GM19099 (cell line): ENCODE measurements around the gene TPRN.
A peak's percentile ranks its signal among the peaks of the same experiment; 100 is the strongest.

Experiments
- POLR2A ChIP-seq: IDR thresholded peaks from 3 replicates; pipeline ENCODE4 v1.6.1; 2011; ENCODE audit warnings: low read depth; ENCODE audit not compliant: insufficient read length; ENCODE audit errors: extremely low read depth

Gene TPRN

DNA sequence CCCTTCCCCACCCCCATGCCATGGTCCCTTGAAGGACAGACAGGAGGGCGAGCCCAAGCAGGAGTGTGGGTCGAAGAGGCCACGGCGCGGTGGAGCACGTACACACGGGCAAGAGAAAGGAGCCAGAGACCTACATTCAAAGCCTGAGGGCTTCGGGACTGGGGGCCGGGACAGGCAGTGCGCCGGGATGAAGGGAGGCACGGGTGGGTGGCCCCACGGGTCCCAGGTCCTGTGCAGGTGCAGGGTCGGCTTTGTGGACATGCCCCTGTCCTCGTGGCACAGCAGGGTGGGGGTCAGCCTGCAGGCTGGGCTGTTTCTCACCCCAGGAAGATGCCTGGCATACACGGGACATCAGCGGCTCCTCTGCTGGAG is 40.5 kb downstream of the TPRN start:
- TF ChIP-seq POLR2A: no peak

DNA sequence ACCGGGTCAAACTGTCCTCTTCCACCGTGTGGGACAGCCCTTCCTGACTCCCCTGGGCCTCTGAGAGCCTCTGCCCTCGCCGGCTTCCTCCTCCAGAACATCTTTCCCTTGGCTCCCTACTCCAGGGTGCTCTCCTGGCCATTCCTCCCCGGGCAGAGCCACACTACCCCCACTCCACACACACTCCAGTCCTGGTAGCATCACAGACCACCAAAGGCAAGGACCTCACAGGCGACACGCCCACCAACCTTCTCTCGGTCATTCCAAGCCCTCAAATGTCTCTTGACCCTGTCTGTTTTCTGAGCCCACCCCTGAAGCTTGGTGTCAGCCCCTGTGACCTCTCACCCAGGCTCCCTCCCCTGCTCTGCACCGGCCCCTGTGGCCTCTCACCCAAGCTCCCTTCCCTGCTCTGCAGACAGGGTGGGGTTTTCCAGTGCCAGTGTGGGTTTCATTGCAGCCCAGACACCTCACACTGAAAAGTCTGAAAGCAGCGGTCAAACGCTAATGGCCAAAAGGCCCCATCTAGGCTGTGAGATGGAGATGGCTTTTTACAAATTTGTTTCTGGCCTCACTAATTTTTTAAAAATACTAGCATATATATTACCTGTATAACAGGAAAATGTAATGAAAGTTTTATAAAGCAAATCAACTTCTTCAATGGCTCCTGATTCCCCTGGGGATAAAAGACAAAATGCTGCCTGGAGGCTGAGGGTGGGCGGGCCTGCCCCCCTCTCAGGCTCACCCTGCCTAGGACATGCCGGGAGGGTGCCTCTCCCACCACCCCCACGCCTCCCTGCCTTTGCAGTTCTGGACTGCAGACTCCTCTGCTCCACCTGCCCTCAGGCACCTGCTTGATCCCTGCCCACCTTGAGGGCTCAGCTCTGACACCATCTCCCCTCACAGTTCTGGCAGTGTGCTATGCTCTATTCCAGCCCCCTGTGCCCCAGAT is 41.2 kb downstream of the TPRN start:
- no peak for TF ChIP-seq POLR2A

DNA sequence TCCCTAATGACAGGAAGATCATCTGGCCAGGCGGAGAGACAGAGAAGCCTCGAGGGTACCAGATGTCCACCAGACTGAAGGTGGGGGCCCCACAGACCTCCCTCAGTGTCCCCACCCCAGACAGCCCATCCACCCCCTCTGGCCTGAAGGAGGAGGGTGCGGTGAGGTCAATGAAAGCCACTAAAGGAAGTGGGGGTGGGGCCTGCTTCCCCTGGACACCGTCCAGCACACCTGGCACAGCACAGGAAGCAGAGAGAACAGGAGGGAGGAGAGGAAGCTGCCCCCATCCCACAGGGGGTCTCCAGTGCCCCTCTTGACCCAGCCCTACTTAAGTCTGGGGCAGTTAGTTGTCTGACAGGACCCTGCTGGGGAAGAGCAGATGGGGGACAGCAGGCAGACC is 41.9 kb downstream of the TPRN start:
- no peak for TF ChIP-seq POLR2A

DNA sequence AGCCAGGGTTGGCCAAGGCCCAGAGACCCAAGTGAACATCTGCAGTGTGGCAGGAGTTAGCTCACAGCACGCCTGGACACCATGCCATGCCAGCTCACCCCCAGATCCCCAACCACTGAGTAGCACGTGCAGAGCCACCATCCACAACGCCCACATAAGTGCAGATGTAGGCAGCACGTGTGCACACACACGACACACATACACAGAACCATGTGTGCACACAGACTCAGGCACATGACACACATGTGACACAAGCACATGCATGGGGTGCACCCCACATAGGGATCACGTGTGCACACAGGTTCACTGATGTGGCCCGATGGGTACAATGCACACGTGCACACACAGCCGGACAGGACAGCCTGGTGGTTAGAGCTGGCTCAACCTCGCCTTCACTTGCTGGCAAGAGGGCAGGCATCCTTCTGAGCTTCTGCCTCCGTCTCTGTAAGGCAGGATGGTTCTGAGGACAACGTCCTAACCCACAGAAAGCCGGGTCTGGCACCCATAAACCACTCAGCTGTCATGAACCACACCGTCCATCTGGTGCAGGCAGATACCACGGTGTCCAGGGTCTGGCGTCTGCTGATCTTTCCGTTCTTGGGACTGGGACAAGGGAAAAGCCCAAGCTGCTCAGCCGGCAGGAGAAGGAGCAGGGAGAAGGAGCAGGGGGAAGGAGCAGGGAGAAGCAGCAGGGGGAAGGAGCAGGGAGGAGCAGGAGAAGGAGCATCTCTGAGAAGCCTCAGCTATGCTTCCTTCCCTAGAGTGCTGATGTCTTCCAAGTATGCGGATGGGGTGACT is 42.7 kb downstream of the TPRN start:
- no peak for TF ChIP-seq POLR2A

DNA sequence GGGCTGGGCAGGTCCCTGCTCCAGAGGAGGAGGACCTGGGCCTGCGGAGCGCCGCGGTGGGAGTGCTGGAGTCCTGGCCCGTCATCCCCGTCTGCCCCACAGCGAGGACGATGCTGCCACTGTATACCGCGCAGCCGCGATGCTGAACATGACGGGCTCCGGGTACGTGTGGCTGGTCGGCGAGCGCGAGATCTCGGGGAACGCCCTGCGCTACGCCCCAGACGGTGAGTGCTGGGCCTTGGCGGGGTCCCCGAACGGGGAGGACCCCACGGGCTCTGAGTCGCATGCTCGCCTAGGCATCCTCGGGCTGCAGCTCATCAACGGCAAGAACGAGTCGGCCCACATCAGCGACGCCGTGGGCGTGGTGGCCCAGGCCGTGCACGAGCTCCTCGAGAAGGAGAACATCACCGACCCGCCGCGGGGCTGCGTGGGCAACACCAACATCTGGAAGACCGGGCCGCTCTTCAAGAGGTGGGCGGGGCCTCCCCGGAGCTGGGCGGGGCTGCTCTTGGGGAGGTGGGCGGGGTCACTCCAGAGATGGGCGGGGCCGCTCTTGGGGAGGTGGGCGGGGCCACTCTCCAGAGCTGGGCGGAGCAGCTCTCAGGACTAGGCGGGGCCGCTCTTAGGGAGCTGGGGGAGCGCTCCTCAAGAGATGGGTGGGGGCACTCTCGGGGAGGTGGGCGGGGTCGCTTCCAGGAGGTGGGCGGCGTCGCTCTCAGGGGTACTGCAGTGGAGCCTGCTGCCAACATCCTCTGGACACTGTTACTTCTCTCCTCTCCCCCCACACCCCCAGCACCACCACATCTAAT is 43.8 kb downstream of the TPRN start:
- peak; percentile 49 for TF ChIP-seq POLR2A

DNA sequence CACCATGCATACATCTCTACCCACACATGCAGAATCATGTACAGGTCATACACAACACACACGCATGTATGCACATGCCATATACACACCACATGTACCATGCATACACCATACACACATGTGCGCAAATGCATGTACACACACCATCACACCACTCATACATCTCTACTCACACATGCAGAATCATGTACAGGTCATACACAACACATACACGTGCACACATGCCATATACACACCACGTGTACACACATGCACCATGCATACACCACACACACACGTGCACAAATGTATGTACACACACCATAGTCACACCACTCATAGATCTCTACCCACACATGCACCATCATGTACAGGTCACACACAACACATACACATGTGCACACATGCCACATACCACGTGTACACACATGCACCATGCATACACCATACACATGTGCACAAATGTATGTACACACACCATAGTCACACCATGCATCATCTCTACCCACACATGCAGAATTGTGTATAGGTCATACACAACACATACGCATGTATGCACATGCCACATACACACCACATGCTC is 47.6 kb downstream of the TPRN start:
- no peak for TF ChIP-seq POLR2A

DNA sequence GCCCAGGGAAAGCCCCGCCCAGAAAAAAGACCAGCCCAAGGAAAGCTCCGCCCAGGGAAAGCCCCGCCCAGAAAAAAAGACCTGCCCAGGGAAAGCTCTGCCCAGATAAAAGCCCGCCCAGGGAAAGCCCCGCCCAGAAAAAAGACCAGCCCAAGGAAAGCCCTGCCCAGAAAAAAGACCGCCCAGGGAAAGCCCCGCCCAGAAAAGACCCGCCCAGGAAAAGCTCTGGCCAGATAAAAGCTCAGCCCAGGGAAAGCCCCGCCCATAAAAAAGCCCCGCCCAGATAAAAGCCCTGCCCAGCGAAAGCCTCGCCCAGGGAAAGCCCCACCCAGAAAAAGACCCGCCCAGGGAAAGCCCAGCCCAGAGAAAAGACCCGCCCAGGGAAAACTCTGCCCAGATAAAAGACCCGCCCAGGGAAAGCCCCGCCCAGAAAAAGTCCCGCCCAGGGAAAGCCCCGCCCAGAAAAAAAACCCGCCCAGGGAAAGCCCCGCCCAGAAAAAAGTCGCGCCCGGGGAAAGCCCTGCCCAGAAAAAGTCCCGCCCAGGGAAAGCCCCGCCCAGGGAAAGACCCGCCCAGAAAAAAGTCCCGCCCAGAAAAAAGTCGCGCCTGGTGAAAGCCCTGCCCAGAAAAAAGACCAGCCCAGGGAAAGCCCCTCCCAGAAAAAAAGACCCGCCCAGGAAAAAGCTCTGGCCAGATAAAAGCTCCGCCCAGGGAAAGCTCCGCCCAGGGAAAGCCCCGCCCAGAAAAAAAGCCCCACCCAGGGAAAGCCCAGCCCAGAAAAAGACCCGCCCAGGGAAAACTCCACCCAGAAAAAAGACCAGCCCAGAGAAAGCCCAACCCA is 49.7 kb downstream of the TPRN start:
- TF ChIP-seq POLR2A: no peak

DNA sequence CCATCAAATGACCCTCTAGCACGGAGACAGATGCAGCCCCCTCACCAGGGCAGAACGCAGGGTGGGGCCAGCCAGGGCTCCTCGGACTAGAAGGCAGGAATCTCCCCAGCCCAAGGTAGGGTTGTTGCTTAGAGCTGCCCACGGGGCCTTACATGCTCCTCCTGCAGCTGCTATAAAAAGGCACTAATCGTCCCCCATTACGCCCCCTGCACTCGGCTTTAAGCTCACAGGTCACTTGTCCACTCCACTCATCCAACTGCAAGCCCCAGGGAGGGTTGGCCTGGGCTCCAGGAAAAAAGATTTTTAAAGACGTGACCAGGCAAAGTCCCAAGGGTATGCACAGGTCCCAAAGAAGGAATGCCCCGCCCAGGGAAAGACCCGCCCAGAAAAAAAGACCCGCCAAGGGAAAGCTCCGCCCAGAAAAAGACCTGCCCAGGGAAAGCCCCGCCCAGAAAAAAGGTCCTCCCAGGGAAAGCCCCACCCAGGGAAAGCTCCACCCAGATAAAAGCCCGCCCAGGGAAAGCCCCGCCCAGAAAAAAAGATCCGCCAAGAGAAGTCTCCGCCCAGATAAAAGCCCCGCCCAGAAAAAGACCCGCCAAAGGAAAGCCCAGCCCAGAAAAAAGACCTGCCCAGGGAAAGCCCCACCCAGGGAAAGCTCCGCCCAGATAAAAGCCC is 50.5 kb downstream of the TPRN start:
- no peak for TF ChIP-seq POLR2A

DNA sequence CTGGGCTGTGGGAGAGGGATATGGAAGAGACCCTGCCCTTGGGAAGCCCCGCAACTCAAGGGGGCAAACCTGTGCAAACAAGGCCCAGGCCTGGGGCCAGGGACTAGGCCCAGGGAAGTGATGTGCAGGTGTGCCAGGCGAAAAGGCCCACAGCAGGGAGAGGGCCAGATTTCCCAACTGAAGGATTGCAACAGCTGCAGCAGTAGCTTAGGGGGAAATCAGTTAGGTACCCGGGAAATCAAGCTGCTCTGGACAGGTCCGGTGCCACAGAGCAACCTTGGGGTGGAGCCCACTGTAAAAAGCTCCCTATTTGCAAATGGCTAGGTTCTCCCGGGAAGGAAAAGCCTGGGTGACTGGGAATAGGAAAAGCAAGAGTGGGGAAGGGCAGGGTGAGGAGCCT is 51.2 kb downstream of the TPRN start:
- no peak for TF ChIP-seq POLR2A

DNA sequence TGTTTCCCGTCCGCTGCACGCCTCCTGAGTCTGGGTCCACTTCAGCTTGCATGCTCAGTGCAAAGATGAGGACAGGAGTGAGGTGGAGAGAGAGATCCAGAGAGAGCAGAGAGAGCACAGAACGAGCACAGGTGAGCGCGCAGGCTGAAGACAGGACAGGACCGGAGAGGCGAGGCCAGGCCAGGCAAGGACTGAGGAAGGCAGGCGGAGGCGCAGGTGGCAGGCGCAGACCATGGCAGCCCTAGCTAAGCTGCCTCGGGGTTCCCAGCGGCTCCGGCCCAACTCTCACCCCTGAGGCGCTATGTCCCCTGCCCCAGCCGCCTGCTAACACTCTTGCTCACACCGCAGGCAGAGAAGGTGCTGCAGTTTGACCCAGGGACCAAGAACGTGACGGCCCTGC is 51.9 kb downstream of the TPRN start:
- no peak for TF ChIP-seq POLR2A

DNA sequence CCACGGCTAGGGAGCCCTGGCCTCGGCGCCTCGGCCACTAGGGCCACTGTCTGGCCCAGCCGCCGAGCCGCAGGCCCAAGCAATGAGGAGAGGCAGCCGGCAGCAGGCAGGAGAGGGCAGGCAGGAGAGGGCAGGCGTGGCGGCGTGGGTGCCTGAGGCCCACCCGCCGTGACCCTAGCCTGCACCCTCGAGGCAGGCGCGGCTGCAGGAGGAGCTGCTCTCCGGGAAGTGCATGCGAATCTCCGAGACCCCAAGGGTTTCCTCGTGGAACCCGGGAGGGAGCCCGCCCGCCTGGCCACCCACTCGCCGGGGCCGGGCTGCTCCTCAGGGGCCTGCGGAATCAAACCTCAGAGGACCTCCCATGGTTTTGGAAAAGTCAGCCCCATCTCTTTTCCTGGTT is 52.3 kb downstream of the TPRN start:
- TF ChIP-seq POLR2A: no peak

DNA sequence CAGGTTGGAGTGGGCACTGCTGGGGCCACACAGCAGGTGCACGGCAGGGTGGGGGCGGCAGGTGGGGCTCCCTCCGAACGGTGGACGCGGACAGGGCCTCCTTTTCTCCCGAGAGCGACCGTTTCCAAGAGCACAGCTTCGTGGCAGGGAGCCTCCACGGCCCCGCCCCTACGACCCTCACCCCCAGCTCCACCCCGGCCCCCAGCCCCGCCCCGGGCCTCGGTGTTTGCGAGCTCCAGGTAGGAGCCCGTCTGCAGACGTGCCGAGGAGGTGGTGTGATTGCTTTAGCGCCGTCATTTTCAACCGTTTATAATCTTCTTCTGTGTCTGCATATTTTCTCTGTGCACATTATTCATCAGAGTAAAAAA is 52.8 kb downstream of the TPRN start:
- TF ChIP-seq POLR2A: no peak

DNA sequence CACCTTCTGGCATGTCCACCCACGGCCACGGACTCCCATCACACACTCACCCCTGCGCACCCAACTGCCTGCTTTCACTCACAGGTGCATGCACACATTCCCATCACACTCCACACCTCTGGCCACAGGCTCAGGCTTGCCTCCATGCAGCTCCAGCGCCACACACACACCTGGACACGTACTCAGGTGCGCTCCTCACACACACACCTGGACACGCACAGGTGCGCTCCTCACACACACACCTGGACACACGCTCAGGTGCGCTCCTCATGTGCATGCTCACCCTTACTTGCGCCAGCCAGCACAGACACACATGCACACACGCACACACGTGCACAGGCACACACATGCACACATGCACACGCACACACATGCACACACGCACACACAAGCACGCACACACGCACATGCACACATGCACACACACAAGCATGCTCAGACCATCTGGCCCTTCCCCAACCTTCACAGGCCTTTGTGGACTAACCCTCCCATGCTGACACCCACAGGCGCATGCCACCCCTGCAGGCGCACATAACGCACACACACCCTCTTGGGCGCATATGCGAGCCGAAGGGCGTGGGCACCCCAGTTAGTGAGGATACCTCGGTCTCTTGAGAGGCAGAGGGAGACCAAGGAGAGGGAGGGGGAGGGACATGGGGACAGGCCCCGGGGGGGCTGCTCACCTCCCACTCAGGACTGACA is 53.3 kb downstream of the TPRN start:
- TF ChIP-seq POLR2A: no peak
